GM18517 (cell line): ENCODE data around the gene MUS81.
A peak's percentile ranks its signal among the peaks of the same experiment; 100 is the strongest.
"Not testable (repeated sequence)": the region's sequence is repeated elsewhere in the genome, so short reads cannot be mapped to it uniquely, and the experiment has no call there.

ENCODE experiments used
- ATAC-seq: cut with Tn5 transposase; IDR thresholded peaks from one replicate; pipeline ENCODE4 v1.9.1; 2021; ENCODE audit warnings: mild to moderate bottlenecking, moderate library complexity; ENCODE audit not compliant: unreplicated experiment

MUS81 gene

GRCh38 chr11:65890324-65891218, 30.3 kb downstream of the MUS81 start, which contains the start of gene CCDC85B:
Gene CCDC85B, plus strand, starts transcription at chr11:65890673. Its CDS starts 111 bp downstream, at chr11:65890784.
- ATAC-seq = peak; percentile 52

GRCh38 chr11:65891219-65892136, 31.2 kb downstream of the MUS81 start:
- no peak for ATAC-seq

GRCh38 chr11:65892137-65892540, 31.9 kb downstream of the MUS81 start:
- not testable (repeated sequence) for ATAC-seq

GRCh38 chr11:65892661-65893317, 32.6 kb downstream of the MUS81 start:
- ATAC-seq = no peak

GRCh38 chr11:65894034-65894591, 33.9 kb downstream of the MUS81 start:
- no peak for ATAC-seq

GRCh38 chr11:65895482-65895981, 35.3 kb downstream of the MUS81 start:
- ATAC-seq = no peak

- ATAC-seq = no peak
Observed at GRCh38 chr11:65896034-65896999, 36.1 kb downstream of the MUS81 start.

- ATAC-seq = no peak
Observed at GRCh38 chr11:65897020-65897471, 36.8 kb downstream of the MUS81 start.

- no peak for ATAC-seq
Observed at GRCh38 chr11:65898656-65899355, 38.6 kb downstream of the MUS81 start.

GRCh38 chr11:65899356-65900124, 39.3 kb downstream of the MUS81 start:
- no peak for ATAC-seq

GRCh38 chr11:65900125-65900898, 40.1 kb downstream of the MUS81 start, which contains the start of gene FOSL1:
Gene FOSL1, minus strand, starts transcription at chr11:65900388. Its CDS starts 49 bp downstream, at chr11:65900339.
- ATAC-seq = peak; percentile 70

- no peak for ATAC-seq
Observed at GRCh38 chr11:65900899-65901180, 40.6 kb downstream of the MUS81 start.

- ATAC-seq = no peak
Observed at GRCh38 chr11:65903068-65903481, 42.8 kb downstream of the MUS81 start.

GRCh38 chr11:65903715-65904114, 43.5 kb downstream of the MUS81 start:
- no peak for ATAC-seq

- no peak for ATAC-seq
Observed at GRCh38 chr11:65906602-65907001, 46.4 kb downstream of the MUS81 start.

- ATAC-seq = no peak
Observed at GRCh38 chr11:65907878-65908277, 47.6 kb downstream of the MUS81 start.
